A172 (cell line): ENCODE data around the gene MAPK1IP1L. TPM values are rescaled to one million over a fixed set of nuclear protein-coding genes. Genes with fewer than 3 reads are reported as not detected.
"Not testable (repeated sequence)": the region's sequence is repeated elsewhere in the genome, so short reads cannot be mapped to it uniquely, and the experiment has no call there.

ENCODE experiments used
- DNase-seq: peaks from one replicate; pipeline ENCODE4 v3.0.0-alpha.2; 2015; ENCODE audit warnings: low spot score
- total RNA-seq: library from RNA; depleted of rRNA; stranded (reverse); fragments of >200 nt; shearing (Covaris generic); gene quantifications from 2 replicates; pipeline ENCODE4 v1.2.3, GENCODE V29; 2014

MAPK1IP1L gene
- total RNA-seq, 1 experiment from 2014 or later, result 40.1 TPM

GRCh38 chr14:55054098-55054497, 2.7 kb downstream of the MAPK1IP1L start:
- DNase-seq, result no peak

DNA sequence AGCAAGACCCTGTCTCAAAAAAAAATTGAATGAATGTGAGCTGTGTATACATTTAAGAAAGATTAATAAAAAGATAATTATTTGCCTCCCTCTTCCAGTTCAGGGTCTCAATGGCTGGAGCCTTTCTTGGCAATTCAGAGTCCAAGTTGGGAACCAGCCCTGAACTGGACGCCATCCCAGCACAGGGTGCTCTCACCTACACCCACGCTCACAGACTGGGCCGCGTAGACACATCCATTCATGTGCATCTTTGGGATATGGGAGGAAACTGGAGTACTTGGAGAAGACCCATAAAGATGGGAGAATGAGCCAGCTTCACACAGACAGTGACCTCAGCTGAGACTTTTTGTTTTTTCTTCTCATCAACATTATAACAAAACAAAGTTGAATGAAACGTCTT, 6.5 kb downstream of the MAPK1IP1L start:
- DNase-seq, result no peak

- no peak for DNase-seq
Measured at GRCh38 chr14:55059333-55059732, 7.9 kb downstream of the MAPK1IP1L start.

GRCh38 chr14:55062517-55063351, 11.3 kb downstream of the MAPK1IP1L start:
- no peak for DNase-seq

GRCh38 chr14:55064896-55065295, 13.4 kb downstream of the MAPK1IP1L start:
- not testable (repeated sequence) for DNase-seq

- no peak for DNase-seq
Measured at GRCh38 chr14:55065411-55065810, 14.0 kb downstream of the MAPK1IP1L start.

- DNase-seq, result no peak
Measured at GRCh38 chr14:55066223-55066622, 14.8 kb downstream of the MAPK1IP1L start.

DNA sequence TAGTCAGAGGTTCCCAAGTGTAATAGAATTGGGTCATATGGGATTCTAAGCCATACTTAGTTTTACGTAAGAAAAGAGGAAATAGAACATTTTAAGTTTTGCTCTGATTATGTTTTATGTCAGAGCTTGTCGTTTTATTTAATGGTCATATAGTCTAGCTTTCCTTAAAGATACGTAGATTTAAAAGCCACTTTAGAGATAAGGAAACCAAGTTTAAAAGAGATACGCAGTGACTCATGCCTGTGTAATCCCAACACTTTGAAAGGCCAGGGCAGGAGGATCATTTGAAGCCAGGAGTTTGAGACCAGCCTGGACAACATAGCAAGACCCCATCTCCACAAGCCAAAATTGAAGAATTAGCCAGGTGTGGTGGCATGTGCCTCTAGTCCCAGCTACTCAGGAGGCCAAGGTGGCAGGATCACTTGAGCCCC, 19.5 kb downstream of the MAPK1IP1L start:
- DNase-seq, result peak; percentile 58

DNA sequence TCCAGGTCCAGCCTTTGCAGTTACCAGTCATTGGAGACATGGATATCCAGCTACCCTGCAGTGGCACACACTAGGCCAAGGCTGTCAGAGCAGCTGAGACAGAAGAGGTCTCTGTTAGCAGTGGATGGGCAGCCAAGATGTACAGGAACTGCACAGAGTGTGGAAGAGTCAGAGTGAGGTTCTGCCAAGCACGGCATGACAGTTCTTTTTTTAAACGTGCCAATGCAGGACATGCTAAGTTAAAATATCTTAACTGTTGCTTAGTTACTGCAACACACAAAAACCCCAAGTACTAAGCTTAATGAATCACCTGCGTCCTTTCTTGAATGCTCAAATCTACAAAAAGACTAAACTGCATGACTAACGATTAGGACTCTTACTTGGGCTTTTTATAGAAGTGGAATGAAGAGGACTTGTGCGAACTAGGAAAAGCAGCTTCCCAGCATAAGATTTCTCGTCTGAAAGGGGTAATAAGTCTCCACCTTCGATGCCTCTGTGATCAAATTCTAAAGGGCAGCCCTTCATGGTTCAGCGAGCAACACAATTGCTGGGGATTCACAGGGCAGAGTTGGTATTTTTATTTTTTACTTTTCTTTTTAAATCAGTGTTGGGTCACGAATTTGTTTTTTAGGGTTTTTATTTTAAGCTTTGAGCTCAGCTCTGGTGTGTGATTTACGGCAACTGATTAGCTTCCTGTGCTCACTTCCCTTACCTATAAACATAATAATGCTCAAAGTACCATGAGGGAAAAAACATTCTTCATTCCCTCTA, 20.6 kb downstream of the MAPK1IP1L start:
- DNase-seq, result peak; percentile 77

GRCh38 chr14:55073856-55074255, 22.4 kb downstream of the MAPK1IP1L start:
- peak; percentile 52 for DNase-seq

DNA sequence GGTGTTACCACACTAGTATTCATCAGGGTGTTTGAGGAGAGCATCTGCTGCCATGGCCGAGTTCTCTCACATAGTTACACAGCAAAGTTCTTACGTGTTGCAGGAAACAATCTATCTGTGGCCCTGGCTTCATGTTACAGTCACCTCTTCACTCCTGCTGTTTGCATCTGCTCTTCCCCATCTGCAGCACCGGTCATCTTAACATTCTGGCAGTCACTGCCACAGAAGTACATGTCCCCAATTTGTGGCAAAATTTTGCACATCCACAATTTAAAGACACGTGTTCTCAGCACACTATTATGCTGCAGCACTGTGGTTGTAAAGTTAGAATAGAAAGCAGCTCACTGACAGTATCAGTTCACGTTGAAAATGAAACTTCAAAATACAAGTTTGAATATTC, 23.2 kb downstream of the MAPK1IP1L start:
- DNase-seq, result no peak

DNA sequence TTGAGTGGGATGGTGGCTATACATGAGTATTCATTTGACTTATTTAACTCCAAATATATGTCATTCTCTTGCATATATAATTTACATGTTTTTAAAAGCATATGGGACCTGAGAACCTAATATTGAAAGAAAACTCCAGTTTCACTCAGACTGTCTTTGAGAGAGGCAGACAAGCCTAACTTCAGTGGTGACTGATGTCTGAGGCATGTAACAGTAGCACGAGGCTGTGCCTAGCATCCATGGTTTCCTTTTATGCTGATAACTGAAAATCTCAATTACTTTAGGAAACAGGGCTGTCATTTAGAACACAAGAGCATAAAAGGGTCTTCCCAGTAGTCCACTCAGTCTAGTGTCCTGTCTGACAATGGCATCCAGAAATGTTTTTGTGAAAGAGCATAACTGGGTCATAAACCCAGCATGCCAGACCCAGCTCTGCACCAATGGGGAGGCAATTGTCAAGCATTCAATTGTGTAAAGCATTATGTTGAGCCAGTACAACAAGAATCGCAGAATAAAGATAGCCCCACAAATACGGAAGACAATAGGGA, 24.3 kb downstream of the MAPK1IP1L start:
- no peak for DNase-seq

- DNase-seq, result no peak
Measured at GRCh38 chr14:55077170-55078151, 26.0 kb downstream of the MAPK1IP1L start.

DNA sequence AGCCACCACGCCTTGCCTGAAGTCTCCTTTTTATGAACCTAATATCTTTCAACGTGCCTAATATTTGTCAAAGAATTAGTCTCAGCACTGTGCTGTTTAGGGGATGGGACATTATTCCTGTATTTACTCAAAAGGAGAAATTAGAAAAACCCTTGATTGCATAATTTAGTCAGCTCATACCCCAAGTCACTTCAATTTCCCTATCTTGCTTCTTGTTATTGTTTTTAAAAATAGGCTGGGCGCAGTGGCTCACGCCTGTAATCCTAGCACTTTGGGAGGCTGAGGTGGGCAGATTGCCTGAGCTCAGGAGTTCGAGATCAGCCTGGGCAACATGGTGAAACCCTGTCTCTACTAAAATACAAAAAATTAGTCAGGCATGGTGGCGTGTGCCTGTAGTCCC, 28.5 kb downstream of the MAPK1IP1L start:
- DNase-seq, result not testable (repeated sequence)

DNA sequence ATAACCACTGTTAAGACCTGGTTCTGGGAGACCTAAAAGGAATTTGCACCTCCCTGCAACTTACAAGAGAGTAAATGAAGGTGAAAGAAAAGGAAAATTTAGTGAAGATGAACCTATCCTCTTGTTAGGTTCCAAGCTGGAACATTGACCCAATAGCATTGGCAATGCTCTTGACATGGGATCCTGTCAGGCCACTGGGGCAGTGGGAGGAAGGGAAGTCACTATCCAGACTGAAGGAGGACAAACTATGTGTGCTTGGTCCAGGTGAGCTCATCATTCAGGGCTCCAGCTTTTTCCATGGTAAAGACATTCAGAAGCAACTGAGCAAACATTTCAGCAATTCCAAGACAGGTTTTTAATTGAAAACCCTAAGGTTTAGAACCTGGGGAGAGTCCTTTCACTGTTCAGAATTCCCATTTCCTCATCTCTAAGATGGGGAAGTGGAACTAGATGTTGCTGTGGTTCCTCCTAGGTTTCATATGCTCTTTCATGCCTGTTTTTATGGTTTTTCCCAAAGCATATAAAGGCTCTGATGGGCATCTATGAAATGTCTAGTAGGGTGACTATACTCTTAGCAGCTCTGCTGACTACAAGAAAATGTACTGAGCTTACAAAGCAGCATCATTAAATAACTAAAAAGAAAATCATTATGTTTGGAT, 33.1 kb downstream of the MAPK1IP1L start:
- DNase-seq, result no peak

- no peak for DNase-seq
Measured at GRCh38 chr14:55085060-55085660, 33.7 kb downstream of the MAPK1IP1L start.

- DNase-seq, result no peak
Measured at GRCh38 chr14:55086938-55087337, 35.5 kb downstream of the MAPK1IP1L start.

GRCh38 chr14:55088356-55088755, 36.9 kb downstream of the MAPK1IP1L start:
- DNase-seq, result no peak

GRCh38 chr14:55092341-55092740, 40.9 kb downstream of the MAPK1IP1L start:
- no peak for DNase-seq
